Measurements from ENCODE around the gene PTPN23.
"Not testable (repeated sequence)": the region's sequence is repeated elsewhere in the genome, so short reads cannot be mapped to it uniquely, and the experiment has no call there.

PTPN23 gene

GRCh38 chr3:47452453-47453215 is 71.8 kb downstream of the PTPN23 start:
- DNase-seq (ENCODE audit: low spot score), result no peak

DNA sequence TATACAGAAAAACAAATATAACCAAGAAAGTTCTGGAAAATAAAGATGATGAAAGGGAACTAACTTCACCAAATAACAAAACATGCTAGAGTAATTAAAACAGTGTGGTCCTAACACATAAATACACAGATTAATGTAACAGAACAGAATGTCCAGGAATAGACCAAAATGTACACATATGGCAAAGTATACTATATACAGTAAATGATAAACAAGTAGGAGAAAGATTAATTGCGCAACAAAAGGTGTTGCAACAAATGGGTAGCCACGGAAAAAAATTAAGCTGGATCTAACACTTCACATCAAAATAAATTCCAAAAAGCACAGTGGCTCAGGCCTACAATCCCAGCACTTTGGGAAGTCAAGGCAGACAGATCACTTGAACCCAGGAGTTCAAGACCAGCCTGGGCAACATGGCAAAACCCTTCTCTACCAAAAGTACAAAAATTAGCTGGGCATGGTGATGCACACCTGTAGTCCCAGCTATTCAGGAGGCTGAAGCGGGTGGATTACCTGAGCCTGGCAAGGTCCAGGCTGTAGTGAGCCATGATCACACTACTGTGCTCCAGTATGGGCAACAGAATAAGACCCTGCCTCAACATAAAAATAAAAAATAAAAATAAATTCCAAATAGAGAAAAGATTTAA is 75.1 kb downstream of the PTPN23 start:
- no peak for DNase-seq (ENCODE audit: low spot score)

- DNase-seq (ENCODE audit: low spot score), result no peak
Observed at GRCh38 chr3:47456984-47457383, 76.2 kb downstream of the PTPN23 start.

GRCh38 chr3:47459534-47460085 is 78.8 kb downstream of the PTPN23 start:
- not testable (repeated sequence) for DNase-seq (ENCODE audit: low spot score)
